ENCODE measurements around the gene CYGB. TPM values are rescaled to one million over a fixed set of nuclear protein-coding genes. Genes with fewer than 3 reads are reported as not detected.

Gene CYGB
- total RNA-seq, 1 experiment from 2014 or later: 0.56 TPM

DNA sequence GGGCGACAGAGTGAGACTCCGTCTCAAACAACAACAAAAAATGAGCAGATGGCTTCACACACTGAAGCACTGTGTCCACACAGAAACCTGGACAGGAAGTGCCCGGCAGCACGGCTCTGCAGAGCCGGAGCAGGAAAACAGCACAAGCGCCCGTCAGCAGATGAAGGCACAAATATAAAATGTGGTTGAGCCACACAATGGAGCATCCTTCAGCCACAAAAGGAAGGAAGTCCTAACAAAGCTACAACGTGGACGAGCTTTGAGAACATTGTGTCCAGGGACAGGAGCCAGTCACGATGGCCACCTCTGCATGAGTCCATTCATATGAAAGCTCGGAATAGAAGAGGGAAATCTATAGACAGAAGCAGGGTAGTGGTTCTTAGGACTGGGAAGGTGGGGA lies 51.9 kb downstream of the CYGB start:
- no peak for DNase-seq (ENCODE audit: low spot score)
- POLR2A ChIA-PET (ENCODE audit: low non-redundant PET): no interaction called here
- BruUV-seq (replicated peaks): no TSS peak
- H3K9me3 ChIP-seq (ENCODE audit: low read depth, low read length, poor library complexity, severe bottlenecking): no peaks in the 10 kb centered on the region
- TF ChIP-seq, protein P1, sequence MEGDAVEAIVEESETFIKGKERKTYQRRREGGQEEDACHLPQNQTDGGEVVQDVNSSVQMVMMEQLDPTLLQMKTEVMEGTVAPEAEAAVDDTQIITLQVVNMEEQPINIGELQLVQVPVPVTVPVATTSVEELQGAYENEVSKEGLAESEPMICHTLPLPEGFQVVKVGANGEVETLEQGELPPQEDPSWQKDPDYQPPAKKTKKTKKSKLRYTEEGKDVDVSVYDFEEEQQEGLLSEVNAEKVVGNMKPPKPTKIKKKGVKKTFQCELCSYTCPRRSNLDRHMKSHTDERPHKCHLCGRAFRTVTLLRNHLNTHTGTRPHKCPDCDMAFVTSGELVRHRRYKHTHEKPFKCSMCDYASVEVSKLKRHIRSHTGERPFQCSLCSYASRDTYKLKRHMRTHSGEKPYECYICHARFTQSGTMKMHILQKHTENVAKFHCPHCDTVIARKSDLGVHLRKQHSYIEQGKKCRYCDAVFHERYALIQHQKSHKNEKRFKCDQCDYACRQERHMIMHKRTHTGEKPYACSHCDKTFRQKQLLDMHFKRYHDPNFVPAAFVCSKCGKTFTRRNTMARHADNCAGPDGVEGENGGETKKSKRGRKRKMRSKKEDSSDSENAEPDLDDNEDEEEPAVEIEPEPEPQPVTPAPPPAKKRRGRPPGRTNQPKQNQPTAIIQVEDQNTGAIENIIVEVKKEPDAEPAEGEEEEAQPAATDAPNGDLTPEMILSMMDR (conservative IDR thresholded peaks at IDR 0.05; ENCODE audit: low read depth, low read length): no peak
- no peak for TF ChIP-seq EZH2 (IDR thresholded peaks at IDR 0.05; ENCODE audit: borderline replicate concordance, low read depth, low read length, poor library complexity, severe bottlenecking)
- intact Hi-C loops (cut with micrococcal nuclease; ENCODE audit: unreplicated experiment): no loop called here
- no peaks in the 10 kb centered on the region for H3K36me3 ChIP-seq (ENCODE audit: insufficient read depth, low read length, poor library complexity, severe bottlenecking)
- no peak overlapping the region for H3K4me3 ChIP-seq (ENCODE audit: low read depth, low read length, poor library complexity, severe bottlenecking)
- H3K27ac ChIP-seq (ENCODE audit: low read depth, low read length, poor library complexity, severe bottlenecking): no peak overlapping the region
- CTCF ChIA-PET: no interaction called here
- no peaks in the 10 kb centered on the region for H3K27me3 ChIP-seq (replicated peaks; ENCODE audit: insufficient read depth, low read depth, low read length, poor library complexity)
- H3K4me1 ChIP-seq (ENCODE audit: insufficient read depth, low read length, poor library complexity, severe bottlenecking): no peaks in the 10 kb centered on the region

DNA sequence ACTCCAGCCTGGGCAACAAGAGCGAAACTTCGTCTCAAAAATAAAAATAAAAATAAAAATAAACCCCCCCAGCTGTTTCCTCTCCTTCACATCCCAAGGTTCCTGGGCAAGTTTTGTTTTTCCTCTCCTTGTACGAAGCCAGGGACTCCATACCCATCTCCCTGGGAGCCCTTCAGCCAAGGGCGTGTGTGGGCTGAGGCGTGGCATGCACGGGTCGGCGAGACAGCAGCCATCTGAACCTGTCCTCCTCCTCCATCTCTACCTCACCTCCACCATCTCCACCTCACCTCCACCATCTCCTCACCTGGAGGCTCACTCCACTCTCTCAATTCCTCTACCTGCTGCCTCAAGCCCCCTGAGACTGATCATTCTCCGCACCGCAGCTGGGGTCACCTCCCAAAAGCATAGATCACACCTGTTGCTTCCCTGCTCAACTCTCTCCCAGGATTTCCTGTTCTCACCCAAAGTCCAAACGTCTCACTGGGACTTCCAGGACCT lies 53.2 kb downstream of the CYGB start:
- CTCF ChIA-PET: no interaction called here
- BruUV-seq (replicated peaks): no TSS peak
- no peak for DNase-seq (ENCODE audit: low spot score)
- intact Hi-C loops (cut with micrococcal nuclease; ENCODE audit: unreplicated experiment): no loop called here
- no peaks in the 10 kb centered on the region for H3K27me3 ChIP-seq (replicated peaks; ENCODE audit: insufficient read depth, low read depth, low read length, poor library complexity)
- no peaks in the 10 kb centered on the region for H3K9me3 ChIP-seq (ENCODE audit: low read depth, low read length, poor library complexity, severe bottlenecking)
- H3K4me1 ChIP-seq (ENCODE audit: insufficient read depth, low read length, poor library complexity, severe bottlenecking): no peaks in the 10 kb centered on the region
- no peak for TF ChIP-seq EZH2 (IDR thresholded peaks at IDR 0.05; ENCODE audit: borderline replicate concordance, low read depth, low read length, poor library complexity, severe bottlenecking)
- TF ChIP-seq, protein P1 (conservative IDR thresholded peaks at IDR 0.05; ENCODE audit: low read depth, low read length): no peak
- POLR2A ChIA-PET (ENCODE audit: low non-redundant PET): no interaction called here
- no peaks in the 10 kb centered on the region for H3K36me3 ChIP-seq (ENCODE audit: insufficient read depth, low read length, poor library complexity, severe bottlenecking)
- no peak overlapping the region for H3K4me3 ChIP-seq (ENCODE audit: low read depth, low read length, poor library complexity, severe bottlenecking)
- no peak overlapping the region for H3K27ac ChIP-seq (ENCODE audit: low read depth, low read length, poor library complexity, severe bottlenecking)

DNA sequence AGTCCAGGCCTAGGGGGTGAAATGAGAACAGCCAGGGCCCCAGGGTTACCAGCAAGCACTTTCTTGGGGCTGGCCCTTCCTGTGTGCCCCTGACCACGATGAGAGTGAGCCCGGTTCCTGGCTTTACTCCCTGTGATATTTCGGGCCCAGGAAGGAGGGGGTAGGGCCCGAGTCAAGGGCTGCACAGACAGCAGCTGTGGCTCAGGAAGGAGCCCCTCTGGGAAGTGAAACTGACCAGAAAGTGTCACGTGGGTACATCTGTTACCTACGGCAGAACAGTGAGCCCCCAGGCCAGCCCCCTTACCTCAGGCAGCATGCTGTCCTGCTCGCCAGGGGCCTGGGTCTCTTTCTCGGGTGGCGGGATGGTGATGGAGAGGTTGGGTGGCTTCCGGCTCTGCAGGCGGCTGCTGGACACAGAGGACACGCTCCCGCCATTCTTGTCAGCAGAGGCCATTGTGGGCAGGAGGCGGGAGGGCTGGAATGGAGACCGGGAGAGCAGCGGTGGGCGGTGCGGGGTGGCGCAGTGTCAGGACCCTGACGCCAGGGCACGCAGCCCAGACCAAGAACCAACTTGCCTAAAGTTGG lies 56.3 kb downstream of the CYGB start:
- H3K27ac ChIP-seq (ENCODE audit: low read depth, low read length, poor library complexity, severe bottlenecking): no peak overlapping the region
- POLR2A ChIA-PET (ENCODE audit: low non-redundant PET): interaction anchor here (1.0 kb wide), 1 partner anchor 18 kb away, joined by 3 read pairs; no protein-coding TSS in a partner anchor

More for the DNA sequence above, 56.3 kb downstream of the CYGB start:
- Histone ChIP-seq H3K9me3 (ENCODE audit: low read depth, low read length, poor library complexity, severe bottlenecking) (no peaks in the 10 kb centered on the region), H3K27me3 (replicated peaks; ENCODE audit: insufficient read depth, low read depth, low read length, poor library complexity) (no peaks in the 10 kb centered on the region), H3K4me1 (ENCODE audit: insufficient read depth, low read length, poor library complexity, severe bottlenecking) (no peaks in the 10 kb centered on the region), H3K4me3 (ENCODE audit: low read depth, low read length, poor library complexity, severe bottlenecking) (no peak overlapping the region), H3K36me3 (ENCODE audit: insufficient read depth, low read length, poor library complexity, severe bottlenecking) (no peaks in the 10 kb centered on the region)
- TF ChIP-seq, protein P1 (conservative IDR thresholded peaks at IDR 0.05; ENCODE audit: low read depth, low read length): no peak
- intact Hi-C loops (cut with micrococcal nuclease; ENCODE audit: unreplicated experiment): no loop called here
- DNase-seq (ENCODE audit: low spot score): no peak
- CTCF ChIA-PET: no interaction called here
- no TSS peak for BruUV-seq (replicated peaks)

Data from A673 (cell line).